Measurements from ENCODE around the gene FXYD4. TPM values are rescaled to one million over a fixed set of nuclear protein-coding genes. Genes with fewer than 3 reads are reported as not detected.

Gene FXYD4
- total RNA-seq, 5 donors from 2014 or later (not counting 1 experiment from before 2014, with no cell fraction given) = not detected

DNA sequence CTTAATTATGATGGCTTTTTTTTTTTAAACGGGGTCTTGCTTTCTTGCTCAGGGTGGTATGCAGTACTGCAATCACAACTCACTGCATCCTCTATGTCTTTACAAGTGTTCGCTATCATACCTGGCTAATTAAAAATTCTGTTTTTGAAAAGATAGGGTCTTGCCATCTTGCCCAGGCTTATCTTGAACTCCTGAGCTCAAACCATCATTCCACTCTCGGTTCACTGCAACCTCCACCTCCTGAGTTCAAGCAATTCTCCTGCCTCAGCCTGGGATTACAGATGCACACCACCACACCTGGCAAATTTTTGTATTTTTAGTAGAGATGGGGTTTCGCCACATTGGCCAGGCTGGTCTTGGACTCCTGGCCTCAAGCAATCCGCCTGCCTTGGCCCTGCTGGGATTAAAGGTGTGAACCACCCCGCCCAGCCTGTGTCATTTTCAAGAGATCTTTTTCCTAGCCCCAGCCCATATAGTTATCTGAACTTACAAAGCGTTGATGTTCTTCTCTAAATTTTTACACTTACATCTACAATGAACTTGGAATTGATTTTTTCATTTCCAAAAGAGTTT, 31.5 kb downstream of the FXYD4 start:
- POLR2A ChIA-PET = interaction anchor here in 1 of 2 donors (0.6 kb wide), 1 partner anchor 251 kb away, joined by 4 read pairs; no protein-coding TSS in a partner anchor
- peaks cover 18% of the 10 kb centered on the region for H3K36me3 Mint-ChIP-seq

DNA sequence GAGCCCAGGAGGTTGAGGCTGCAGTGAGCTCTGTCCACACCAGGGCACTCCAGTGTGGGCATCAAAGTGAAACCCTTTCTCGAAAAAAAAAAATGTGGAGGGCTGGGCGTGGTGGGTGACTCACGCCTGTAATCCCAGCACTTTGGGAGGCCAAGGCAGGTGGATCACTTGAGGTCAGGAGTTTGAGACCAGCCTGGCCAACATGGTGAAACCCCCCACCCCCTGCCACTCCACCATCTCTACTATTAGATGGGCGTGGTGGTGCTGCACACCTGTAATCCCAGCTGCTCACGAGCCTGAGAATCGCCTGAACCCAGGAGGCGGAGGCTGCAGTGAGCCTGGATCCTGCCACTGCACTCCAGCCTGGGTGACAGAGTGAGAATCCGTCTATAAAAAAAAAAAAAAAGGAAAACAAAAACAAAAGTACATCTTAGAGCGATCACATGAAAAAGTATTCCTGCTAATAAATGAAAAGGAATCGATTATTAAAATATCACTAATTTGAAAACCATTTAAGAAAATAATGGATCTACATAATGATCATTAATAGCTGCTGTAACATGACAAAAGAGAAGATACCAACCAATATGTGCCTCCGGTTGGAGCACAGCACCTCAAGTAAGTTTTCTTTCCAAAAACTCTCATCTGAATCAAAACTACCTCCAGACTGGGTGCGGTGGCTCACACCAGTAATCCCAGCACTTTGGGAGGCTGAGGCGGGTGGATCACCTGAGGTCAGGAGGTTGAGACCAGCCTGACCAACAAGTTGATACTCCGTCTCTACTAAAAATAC, 32.7 kb downstream of the FXYD4 start:
- WGBS (ENCODE audit: insufficient coverage) = 13% methylated on average over 5 of the region's 14 CpGs
- ATAC-seq (replicated peaks in 1 of 4) (no peak), DNase-seq (no peak)
- H3K27me3 ChIP-seq (replicated peaks in 1 of 2; ENCODE audit: control insufficient read depth in 2 of 2, extremely low read depth in 1 of 2, insufficient read depth in 2 of 2, low read length in 1 of 2) = no peaks in the 10 kb centered on the region
- Mint-ChIP-seq H3K4me3 (peak overlapping the region; percentile 87 to 97 (median 94)), H3K27ac (peak overlapping the region; percentile 87 to 95), H3K36me3 (peaks cover 18% of the 10 kb centered on the region), H3K4me1 (peaks cover 67 to 84% (median 68%) of the 10 kb centered on the region in 3 donors), H3K9me3 (no peaks in the 10 kb centered on the region), H3K27me3 (no peaks in the 10 kb centered on the region)
- H3K4me3 ChIP-seq (ENCODE audit: control insufficient read depth in 1 of 2, extremely low read depth in 1 of 2, low read length in 1 of 2) = peak overlapping the region; percentile 23 to 94
- peaks cover 0 to 18% of the 10 kb centered on the region in 2 donors for H3K36me3 ChIP-seq (ENCODE audit: control insufficient read depth in 2 of 2, extremely low read depth in 1 of 2, insufficient read depth in 1 of 2, low read length in 1 of 2)
- ChIA-PET POLR2A (interaction anchor here (0.6 to 0.7 kb wide), 4 partner anchors 12 to 252 kb away, joined by 3 to 6 read pairs (median 4); no protein-coding TSS in a partner anchor), CTCF (interaction anchor here in 1 of 2 donors (0.5 to 0.7 kb wide), 2 partner anchors 23 to 110 kb away, joined by 3 read pairs; no protein-coding TSS in a partner anchor)
- peaks cover 44 to 69% of the 10 kb centered on the region in 2 experiments for H3K4me1 ChIP-seq (ENCODE audit: control insufficient read depth in 1 of 2, extremely low read depth in 1 of 2, insufficient read depth in 2 of 2, low read length in 2 of 2)
- H3K27ac ChIP-seq (ENCODE audit: low read length) = peak overlapping the region; percentile 100
- no peaks in the 10 kb centered on the region for H3K9me3 ChIP-seq

More for the DNA sequence above, 31.5 kb downstream of the FXYD4 start:
- Mint-ChIP-seq H3K4me1 (peaks cover 77 to 91% (median 79%) of the 10 kb centered on the region in 3 donors), H3K9me3 (no peaks in the 10 kb centered on the region), H3K27me3 (no peaks in the 10 kb centered on the region), H3K27ac (peak overlapping the region; percentile 87 to 95), H3K4me3 (peak overlapping the region; percentile 87 to 97 (median 94))
- DNase-seq = no peak
- no peaks in the 10 kb centered on the region for H3K9me3 ChIP-seq
- H3K4me1 ChIP-seq (ENCODE audit: control insufficient read depth in 1 of 2, extremely low read depth in 1 of 2, insufficient read depth in 2 of 2, low read length in 2 of 2) = peaks cover 49 to 73% of the 10 kb centered on the region in 2 experiments
- ATAC-seq (replicated peaks in 1 of 4) = no peak
- H3K27ac ChIP-seq (ENCODE audit: low read length) = peak overlapping the region; percentile 100
- CTCF ChIA-PET = no interaction called here
- peaks cover 0 to 20% of the 10 kb centered on the region in 2 donors for H3K36me3 ChIP-seq (ENCODE audit: control insufficient read depth in 2 of 2, extremely low read depth in 1 of 2, insufficient read depth in 1 of 2, low read length in 1 of 2)
- no peak overlapping the region for H3K4me3 ChIP-seq (ENCODE audit: control insufficient read depth in 1 of 2, extremely low read depth in 1 of 2, low read length in 1 of 2)
- H3K27me3 ChIP-seq (replicated peaks in 1 of 2; ENCODE audit: control insufficient read depth in 2 of 2, extremely low read depth in 1 of 2, insufficient read depth in 2 of 2, low read length in 1 of 2) = no peaks in the 10 kb centered on the region
- WGBS (ENCODE audit: insufficient coverage) = 41% methylated on average over 3 of the region's 7 CpGs

DNA sequence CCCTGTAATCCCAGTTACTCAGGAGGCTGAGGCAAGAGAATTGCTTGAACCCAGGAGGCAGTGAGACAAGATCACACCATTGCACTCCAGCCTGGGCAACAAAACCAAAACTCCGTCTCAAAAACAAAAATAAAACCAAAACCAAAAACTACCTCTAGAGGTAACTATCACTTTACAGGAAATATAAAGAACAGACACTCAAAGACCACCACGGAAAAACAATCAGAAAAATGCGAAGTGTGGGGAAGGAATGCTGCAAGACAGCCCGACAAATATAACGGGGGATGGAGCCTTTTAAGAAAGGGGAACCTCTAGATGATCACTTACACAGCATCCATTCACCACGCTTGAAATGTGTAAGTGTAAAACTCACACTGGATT, 33.3 kb downstream of the FXYD4 start:
- H3K4me1 Mint-ChIP-seq = peaks cover 62 to 84% (median 65%) of the 10 kb centered on the region in 3 donors
- H3K4me1 ChIP-seq (ENCODE audit: control insufficient read depth in 1 of 2, extremely low read depth in 1 of 2, insufficient read depth in 2 of 2, low read length in 2 of 2) = peaks cover 39 to 68% of the 10 kb centered on the region in 2 experiments
- CTCF ChIA-PET = no interaction called here

GRCh38 chr10:43407148-43407575, 35.7 kb downstream of the FXYD4 start:
- ChIA-PET POLR2A (interaction anchor here (0.6 to 1.8 kb wide), 5 partner anchors 9 to 53 kb away, joined by 3 to 10 read pairs (median 6); no protein-coding TSS in a partner anchor), CTCF (interaction anchor here (0.5 to 1.0 kb wide), 3 partner anchors 11 to 42 kb away, joined by 3 to 5 read pairs (median 3); partner anchors contain the start of gene ZNF487 (in 1 of the 2))
- Mint-ChIP-seq H3K9me3 (no peaks in the 10 kb centered on the region), H3K4me1 (peaks cover 44 to 68% (median 50%) of the 10 kb centered on the region in 3 donors), H3K36me3 (peaks cover 12% of the 10 kb centered on the region), H3K27ac (peak overlapping the region; percentile 94 to 99), H3K4me3 (peak overlapping the region; percentile 94 to 100 (median 97)), H3K27me3 (no peaks in the 10 kb centered on the region)
- DNase-seq = peak in 31 of 35 experiments; percentile 10 to 70 (median 36)
- Histone ChIP-seq H3K36me3 (ENCODE audit: control insufficient read depth in 2 of 2, extremely low read depth in 1 of 2, insufficient read depth in 1 of 2, low read length in 1 of 2) (peaks cover 0 to 13% of the 10 kb centered on the region in 2 donors), H3K4me3 (ENCODE audit: control insufficient read depth in 1 of 2, extremely low read depth in 1 of 2, low read length in 1 of 2) (peak overlapping the region; percentile 75 to 94), H3K27ac (ENCODE audit: low read length) (peak overlapping the region; percentile 100), H3K9me3 (no peaks in the 10 kb centered on the region), H3K27me3 (replicated peaks in 1 of 2; ENCODE audit: control insufficient read depth in 2 of 2, extremely low read depth in 1 of 2, insufficient read depth in 2 of 2, low read length in 1 of 2) (no peaks in the 10 kb centered on the region), H3K4me1 (ENCODE audit: control insufficient read depth in 1 of 2, extremely low read depth in 1 of 2, insufficient read depth in 2 of 2, low read length in 2 of 2) (peaks cover 25 to 57% of the 10 kb centered on the region in 2 experiments)
- ATAC-seq (replicated peaks in 1 of 4) = peak in 3 of 4 experiments; percentile 15 to 28 (median 24)
- under 1% methylated on average over 47 of the region's 59 CpGs for WGBS (ENCODE audit: insufficient coverage)

More for the DNA sequence above, 33.3 kb downstream of the FXYD4 start:
- WGBS (ENCODE audit: insufficient coverage) = no CpG with 5 or more reads among the region's 6 CpGs
- DNase-seq (peak in 1 of 35 experiments; percentile 43), ATAC-seq (replicated peaks in 1 of 4) (no peak)
- H3K4me3 Mint-ChIP-seq = peak overlapping the region; percentile 87 to 97 (median 94)
- POLR2A ChIA-PET = interaction anchor here in 1 of 2 donors (0.7 kb wide), 1 partner anchor 56 kb away, joined by 4 read pairs; no protein-coding TSS in a partner anchor
- H3K27ac ChIP-seq (ENCODE audit: low read length) = peak overlapping the region; percentile 100
- H3K27ac Mint-ChIP-seq = peak overlapping the region; percentile 87 to 95
- H3K9me3 Mint-ChIP-seq = no peaks in the 10 kb centered on the region
- no peaks in the 10 kb centered on the region for H3K27me3 Mint-ChIP-seq
- peaks cover 13% of the 10 kb centered on the region for H3K36me3 Mint-ChIP-seq
- H3K27me3 ChIP-seq (replicated peaks in 1 of 2; ENCODE audit: control insufficient read depth in 2 of 2, extremely low read depth in 1 of 2, insufficient read depth in 2 of 2, low read length in 1 of 2) = no peaks in the 10 kb centered on the region
- H3K36me3 ChIP-seq (ENCODE audit: control insufficient read depth in 2 of 2, extremely low read depth in 1 of 2, insufficient read depth in 1 of 2, low read length in 1 of 2) = peaks cover 0 to 14% of the 10 kb centered on the region in 2 donors
- H3K9me3 ChIP-seq = no peaks in the 10 kb centered on the region
- H3K4me3 ChIP-seq (ENCODE audit: control insufficient read depth in 1 of 2, extremely low read depth in 1 of 2, low read length in 1 of 2) = peak overlapping the region; percentile 17 to 94

DNA sequence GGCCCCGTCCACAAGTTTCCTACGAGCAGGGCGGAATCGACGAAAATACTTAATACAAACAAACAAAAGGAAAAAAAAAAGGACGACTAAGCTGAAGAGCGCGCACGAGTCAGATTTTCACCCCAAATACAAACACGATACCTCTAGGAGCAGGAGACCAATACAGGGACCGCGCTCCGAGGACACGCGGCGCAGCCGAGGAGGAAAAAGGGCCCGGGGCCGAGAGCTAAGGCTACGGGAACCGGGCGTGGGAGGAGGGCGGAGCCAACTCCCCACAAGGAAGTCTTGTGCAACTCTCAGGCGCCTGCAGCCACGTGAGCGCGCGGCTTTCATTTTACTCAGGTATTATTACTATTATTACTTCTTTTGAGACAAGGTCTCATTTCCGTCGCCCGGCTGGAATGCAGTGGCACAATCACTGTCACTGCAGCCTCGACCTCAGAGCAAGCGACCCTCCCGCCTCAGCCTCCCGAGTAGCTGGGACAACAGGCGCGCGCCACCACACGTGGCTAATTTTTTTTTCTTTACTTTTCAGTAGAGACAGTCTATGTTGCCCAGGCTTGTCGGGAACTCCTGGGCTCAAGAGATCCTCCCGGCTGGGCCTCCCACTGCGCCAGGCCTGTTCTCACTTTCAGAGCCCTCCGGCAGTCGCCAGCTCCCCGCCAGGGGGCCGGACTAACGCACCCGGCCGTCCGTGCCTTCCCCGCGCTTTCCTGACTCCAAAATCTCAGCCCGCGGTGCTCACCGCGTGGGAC, 36.3 kb downstream of the FXYD4 start:
- peak overlapping the region; percentile 94 to 99 for H3K27ac Mint-ChIP-seq
- H3K4me1 ChIP-seq (ENCODE audit: control insufficient read depth in 1 of 2, extremely low read depth in 1 of 2, insufficient read depth in 2 of 2, low read length in 2 of 2) = peaks cover 20 to 56% of the 10 kb centered on the region in 2 experiments
- peak overlapping the region; percentile 75 to 94 for H3K4me3 ChIP-seq (ENCODE audit: control insufficient read depth in 1 of 2, extremely low read depth in 1 of 2, low read length in 1 of 2)
- ChIA-PET POLR2A (interaction anchor here (0.6 to 1.8 kb wide), 6 partner anchors 10 to 52 kb away, joined by 3 to 10 read pairs (median 5); no protein-coding TSS in a partner anchor), CTCF (interaction anchor here (0.5 to 1.0 kb wide), 3 partner anchors 12 to 41 kb away, joined by 3 to 5 read pairs (median 3); partner anchors contain the start of gene ZNF487 (in 1 of the 2))
- no peaks in the 10 kb centered on the region for H3K27me3 Mint-ChIP-seq
- H3K4me1 Mint-ChIP-seq = peaks cover 38 to 62% (median 44%) of the 10 kb centered on the region in 3 donors
- ATAC-seq (replicated peaks in 1 of 4) = peak; percentile 35 to 45 (median 42)
- H3K9me3 Mint-ChIP-seq = no peaks in the 10 kb centered on the region
- H3K9me3 ChIP-seq = no peaks in the 10 kb centered on the region
- H3K27ac ChIP-seq (ENCODE audit: low read length) = peak overlapping the region; percentile 100
- no peaks in the 10 kb centered on the region for H3K27me3 ChIP-seq (replicated peaks in 1 of 2; ENCODE audit: control insufficient read depth in 2 of 2, extremely low read depth in 1 of 2, insufficient read depth in 2 of 2, low read length in 1 of 2)
- DNase-seq = peak; percentile 49 to 92 (median 76)
- H3K36me3 ChIP-seq (ENCODE audit: control insufficient read depth in 2 of 2, extremely low read depth in 1 of 2, insufficient read depth in 1 of 2, low read length in 1 of 2) = peaks cover 0 to 10% of the 10 kb centered on the region in 2 donors
- peaks cover 12% of the 10 kb centered on the region for H3K36me3 Mint-ChIP-seq
- H3K4me3 Mint-ChIP-seq = peak overlapping the region; percentile 94 to 100 (median 97)
- 0% methylated on average over 34 of the region's 56 CpGs for WGBS (ENCODE audit: insufficient coverage)

Measured in T-cell (primary cell).